Choroid plexus epithelial cell (primary cell): ENCODE measurements around the gene ANKRD63.

Experiments used
- DNase-seq: peaks from one replicate; pipeline ENCODE4 v3.0.0-alpha.2; 2010; ENCODE audit warnings: low read depth
- H3K4me3 ChIP-seq: 2 replicates; pipeline ENCODE4 v1.5.1; 2011; ENCODE audit warnings: low read depth, mild to moderate bottlenecking, control low read depth, low read length, moderate library complexity
- TF ChIP-seq, protein P1 (sequence below): conservative IDR thresholded peaks from 2 replicates; pipeline ENCODE4 v1.5.1; 2011; ENCODE audit warnings: low read depth, mild to moderate bottlenecking, control low read depth, inconsistent platforms, low read length, moderate library complexity

The ANKRD63 gene

DNA sequence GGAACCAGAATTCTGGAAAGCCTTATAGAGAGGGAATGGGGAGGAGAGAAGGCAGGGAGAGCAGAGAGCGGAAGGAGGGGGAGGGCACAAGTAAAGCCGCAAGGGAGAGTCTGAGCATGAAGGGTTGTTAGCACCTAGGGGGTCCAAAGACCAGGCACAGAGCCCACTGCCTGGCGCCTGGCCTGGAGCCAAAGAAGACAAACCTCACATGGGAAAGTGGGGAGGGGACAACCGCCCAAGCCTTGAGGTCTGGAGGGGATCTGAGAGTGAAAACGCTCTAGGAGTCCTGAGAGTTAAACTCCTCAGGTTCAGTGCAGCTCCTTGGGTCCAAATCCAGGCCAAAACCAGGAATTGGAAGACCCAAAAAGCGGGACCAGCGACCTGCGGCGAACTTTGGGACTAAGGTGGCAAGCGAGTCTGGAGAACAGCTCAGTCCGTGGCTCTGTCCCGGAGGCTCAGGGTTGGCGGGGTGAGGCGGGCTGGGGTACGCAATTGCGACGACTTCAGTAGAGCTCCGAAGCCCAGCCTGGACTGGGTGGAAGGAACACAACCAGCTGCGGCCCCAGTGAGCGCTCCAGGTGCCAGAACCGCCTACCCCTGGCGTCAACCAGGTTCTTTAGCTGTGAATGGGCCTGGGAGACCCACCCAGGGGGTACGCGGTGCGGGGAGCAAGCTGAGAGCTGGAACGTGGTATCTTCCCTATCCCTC is 39.8 kb upstream of the ANKRD63 start:
- TF ChIP-seq, protein P1, sequence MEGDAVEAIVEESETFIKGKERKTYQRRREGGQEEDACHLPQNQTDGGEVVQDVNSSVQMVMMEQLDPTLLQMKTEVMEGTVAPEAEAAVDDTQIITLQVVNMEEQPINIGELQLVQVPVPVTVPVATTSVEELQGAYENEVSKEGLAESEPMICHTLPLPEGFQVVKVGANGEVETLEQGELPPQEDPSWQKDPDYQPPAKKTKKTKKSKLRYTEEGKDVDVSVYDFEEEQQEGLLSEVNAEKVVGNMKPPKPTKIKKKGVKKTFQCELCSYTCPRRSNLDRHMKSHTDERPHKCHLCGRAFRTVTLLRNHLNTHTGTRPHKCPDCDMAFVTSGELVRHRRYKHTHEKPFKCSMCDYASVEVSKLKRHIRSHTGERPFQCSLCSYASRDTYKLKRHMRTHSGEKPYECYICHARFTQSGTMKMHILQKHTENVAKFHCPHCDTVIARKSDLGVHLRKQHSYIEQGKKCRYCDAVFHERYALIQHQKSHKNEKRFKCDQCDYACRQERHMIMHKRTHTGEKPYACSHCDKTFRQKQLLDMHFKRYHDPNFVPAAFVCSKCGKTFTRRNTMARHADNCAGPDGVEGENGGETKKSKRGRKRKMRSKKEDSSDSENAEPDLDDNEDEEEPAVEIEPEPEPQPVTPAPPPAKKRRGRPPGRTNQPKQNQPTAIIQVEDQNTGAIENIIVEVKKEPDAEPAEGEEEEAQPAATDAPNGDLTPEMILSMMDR, result no peak
- H3K4me3 ChIP-seq, result peak overlapping the region; percentile 73
- no peak for DNase-seq

DNA sequence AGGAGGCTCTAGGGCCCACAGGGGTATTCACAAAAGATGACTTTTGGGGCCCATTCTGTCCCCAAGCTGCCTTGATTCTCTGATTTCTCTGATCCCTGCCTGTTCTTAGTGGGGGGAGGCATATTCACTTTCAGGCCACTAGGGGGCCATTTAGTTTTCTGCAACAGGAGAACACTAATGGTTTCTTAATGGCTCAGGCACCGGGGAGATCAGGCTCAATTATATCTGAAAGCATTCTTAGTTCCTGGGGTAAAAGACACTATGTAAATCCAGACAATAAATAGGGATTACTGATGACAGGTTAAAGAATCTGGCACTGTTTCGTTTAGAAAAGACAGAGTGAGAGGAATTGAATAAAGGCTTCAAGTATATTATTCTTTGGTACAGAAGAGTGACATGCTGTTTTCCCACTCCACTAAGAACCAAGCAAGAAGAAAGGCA is 38.1 kb upstream of the ANKRD63 start:
- TF ChIP-seq, protein P1, result peak; percentile 87
- H3K4me3 ChIP-seq, result no peak overlapping the region
- DNase-seq, result peak; percentile 83

DNA sequence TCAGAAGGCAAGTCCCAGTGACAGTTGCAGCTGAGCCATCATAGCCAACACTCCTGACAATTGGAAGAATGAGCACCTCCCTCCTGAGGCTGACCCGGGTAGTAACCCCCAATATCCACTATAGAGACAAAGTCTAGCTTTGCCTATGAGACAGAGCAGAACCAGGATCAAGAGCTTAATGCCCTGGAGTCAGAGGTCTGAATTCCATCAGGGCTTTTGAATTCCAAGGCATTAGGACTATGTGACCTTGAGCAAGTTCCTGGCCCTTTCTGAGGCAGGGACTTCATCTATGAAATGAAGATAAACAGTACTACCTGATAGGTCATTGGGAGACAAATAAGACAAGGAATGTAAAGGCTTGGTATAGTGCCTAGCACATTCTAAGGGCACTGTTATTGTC is 37.5 kb upstream of the ANKRD63 start:
- no peak overlapping the region for H3K4me3 ChIP-seq
- no peak for DNase-seq
- TF ChIP-seq, protein P1, result no peak

- DNase-seq, result no peak
- no peak overlapping the region for H3K4me3 ChIP-seq
- TF ChIP-seq, protein P1, result no peak
Observed at GRCh38 chr15:40317580-40317979, 34.7 kb upstream of the ANKRD63 start.

- H3K4me3 ChIP-seq, result no peak overlapping the region
- TF ChIP-seq, protein P1, result no peak
- no peak for DNase-seq
Observed at GRCh38 chr15:40316931-40317330, 34.1 kb upstream of the ANKRD63 start.

DNA sequence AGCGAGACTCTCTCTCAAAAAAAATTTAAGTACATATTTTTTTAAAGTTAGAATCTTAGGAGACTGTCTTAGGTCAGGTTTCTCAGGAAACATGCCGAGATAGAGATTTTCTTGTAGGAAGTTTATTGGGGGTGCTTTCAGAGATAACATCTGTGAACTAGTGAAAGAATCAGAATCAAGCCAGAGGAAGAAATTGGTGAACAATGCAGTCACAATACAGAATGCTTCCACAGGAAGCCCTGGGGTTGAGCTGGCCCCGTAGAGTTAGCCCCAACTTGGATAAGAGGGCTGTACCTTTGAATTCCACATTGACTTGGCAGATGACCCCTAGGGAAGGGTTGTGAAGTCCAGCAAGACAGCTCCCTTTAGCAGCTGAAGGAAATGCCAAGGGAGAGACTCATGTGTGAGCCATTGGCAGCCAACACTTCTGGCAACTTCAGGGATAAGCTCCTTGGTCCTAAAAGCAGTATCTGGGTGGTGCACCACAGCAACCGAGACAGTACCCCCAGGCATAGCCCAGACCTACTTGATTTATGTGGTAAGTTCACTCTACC is 31.9 kb upstream of the ANKRD63 start:
- H3K4me3 ChIP-seq, result no peak overlapping the region
- TF ChIP-seq, protein P1, result no peak
- DNase-seq, result no peak
